GM12878 (cell line): Measurements from ENCODE around the gene ZNF436. TPM values are rescaled to one million over a fixed set of nuclear protein-coding genes. Genes with fewer than 3 reads are reported as not detected.
A peak's percentile ranks its signal among the peaks of the same experiment; 100 is the strongest.

Source experiments
- ATAC-seq: fragments of 200-7000 bp; cut with Tn5 transposase; 3 replicates; pipeline ENCODE4 v1.9.1; 2020; ENCODE audit warnings: mild to moderate bottlenecking, moderate library complexity
- BruUV-seq: library from RNA; stranded (reverse); fragments of 400-500 nt; replicated peaks from 2 replicates; lab custom pipeline; 2021; lab: Mats Ljungman, UMichigan
- CTCF ChIA-PET: fragments of 300-600 bp; sonication (Branson Sonifier 250); formaldehyde crosslinking; extraction: SDS; loops from one replicate; lab custom pipeline; 2021; ENCODE audit warnings: inconsistent platforms; lab: Yijun Ruan, JAX
- POLR2A ChIA-PET: fragments of 350-600 bp; formaldehyde crosslinking; extraction: SDS; loops from one replicate; lab custom pipeline; 2021; ENCODE audit warnings: inconsistent platforms; lab: Charles Lee
- RAD21 ChIA-PET: fragments of 300-600 bp; sonication (Branson Sonifier 250); formaldehyde crosslinking; loops from one replicate; lab custom pipeline; 2023; ENCODE audit warnings: antibody characterized with exemption; ENCODE audit not compliant: unreplicated experiment; lab: Charles Lee
- SMC1A ChIA-PET: fragments of 300-600 bp; sonication (Branson Sonifier 250); formaldehyde crosslinking; loops from one replicate; lab custom pipeline; 2023; ENCODE audit not compliant: unreplicated experiment, uncharacterized antibody; lab: Charles Lee
- DNase-seq: peaks from one replicate; pipeline ENCODE4 v3.0.0-alpha.2; 2011; ENCODE audit warnings: low read depth, low spot score
- FAIRE-seq: peaks from 3 replicates; lab custom pipeline; 2011; peaks lifted over from hg19 to GRCh38; lab: Jason Lieb, UNC
- H2AFZ ChIP-seq: 2 replicates; pipeline ENCODE4 v1.6.0; 2011; ENCODE audit warnings: low read depth, low read length, control low read depth; ENCODE audit not compliant: control insufficient read depth
- H3K27ac ChIP-seq: 2 replicates; pipeline ENCODE4 v1.5.1; 2011; ENCODE audit warnings: control low read depth; ENCODE audit not compliant: control insufficient read depth, insufficient read depth
- H3K27me3 ChIP-seq, 2 experiments: replicated peaks in 1 of 2; 2 replicates each; pipeline versions ENCODE4 v1.6.0 to v1.6.1; 2011; ENCODE audit warnings: low read length in 1 of 2; ENCODE audit not compliant: control insufficient read depth in 2 of 2, insufficient read depth in 2 of 2
- H3K36me3 ChIP-seq, 2 experiments: 2 replicates each; pipeline ENCODE4 v1.5.1; 2011; ENCODE audit warnings: low read length in 1 of 2; ENCODE audit not compliant: control insufficient read depth in 2 of 2, insufficient read depth in 2 of 2
- H3K4me1 ChIP-seq: 2 replicates; pipeline ENCODE4 v1.6.1; 2011; ENCODE audit warnings: mild to moderate bottlenecking, low read length, moderate library complexity, mixed read lengths; ENCODE audit not compliant: control insufficient read depth, insufficient read depth
- H3K4me2 ChIP-seq: 2 replicates; pipeline ENCODE4 v1.6.0; 2011; ENCODE audit warnings: control low read depth; ENCODE audit not compliant: control insufficient read depth, insufficient read depth
- H3K4me3 ChIP-seq: fragments of 200-600 bp; sonication (generic); 2 replicates; pipeline ENCODE4 v1.5.1; 2016
- H3K79me2 ChIP-seq: 2 replicates; pipeline ENCODE4 v1.6.0; 2011; ENCODE audit warnings: low read length; ENCODE audit not compliant: control insufficient read depth, insufficient read depth
- H3K9ac ChIP-seq: 2 replicates; pipeline ENCODE4 v1.8.0; 2011; ENCODE audit warnings: low read length, control low read depth, mixed read lengths; ENCODE audit not compliant: control insufficient read depth, insufficient read depth
- H3K9me3 ChIP-seq: replicated peaks from 3 replicates; pipeline ENCODE4 v1.5.1; 2011; ENCODE audit warnings: mild to moderate bottlenecking, low read length; ENCODE audit not compliant: control insufficient read depth, insufficient read depth
- H4K20me1 ChIP-seq: 2 replicates; pipeline ENCODE4 v1.6.0; 2011; ENCODE audit not compliant: control insufficient read depth, insufficient read depth
- CREB1 ChIP-seq: IDR thresholded peaks from 2 replicates; pipeline ENCODE4 v1.6.1; 2012; ENCODE audit warnings: low read depth, mild to moderate bottlenecking, inconsistent platforms
- CREM ChIP-seq: IDR thresholded peaks from 2 replicates; pipeline ENCODE4 v1.6.1; 2014; ENCODE audit warnings: antibody characterized with exemption, low read depth
- ESRRA ChIP-seq: IDR thresholded peaks from 2 replicates; pipeline ENCODE4 v1.6.1; 2012; ENCODE audit warnings: mild to moderate bottlenecking, low read length, improper control_type of control experiment
- GATAD2B ChIP-seq: fragments of 450-650 bp; conservative IDR thresholded peaks from 2 replicates; pipeline ENCODE4 v1.6.1; 2017; ENCODE audit warnings: low read depth, mild to moderate bottlenecking, moderate library complexity
- HCFC1 ChIP-seq: fragments of 150-350 bp; IDR thresholded peaks from 2 replicates; pipeline ENCODE4 v1.6.1; 2014; ENCODE audit warnings: low read length
- JUNB ChIP-seq: IDR thresholded peaks from 2 replicates; pipeline ENCODE4 v1.6.1; 2016; ENCODE audit warnings: antibody characterized with exemption, mild to moderate bottlenecking
- LARP7 ChIP-seq: fragments of 450-650 bp; IDR thresholded peaks from 2 replicates; pipeline ENCODE4 v1.6.1; 2017; ENCODE audit warnings: mild to moderate bottlenecking
- MXI1 ChIP-seq: fragments of 150-350 bp; IDR thresholded peaks from 2 replicates; pipeline ENCODE4 v1.6.1; 2011; ENCODE audit warnings: low read depth, mild to moderate bottlenecking, inconsistent platforms, low read length, improper control_type of control experiment
- NBN ChIP-seq: fragments of 450-650 bp; IDR thresholded peaks from 2 replicates; pipeline ENCODE4 v1.6.1; 2016
- NFYA ChIP-seq: IDR thresholded peaks from 2 replicates; pipeline ENCODE4 v1.6.1; 2011; ENCODE audit warnings: low read depth, mild to moderate bottlenecking, low read length, improper control_type of control experiment, borderline replicate concordance
- RUNX3 ChIP-seq: IDR thresholded peaks from 2 replicates; pipeline ENCODE4 v1.6.1; 2012; ENCODE audit warnings: low read length, inconsistent platforms
- SMARCA5 ChIP-seq: fragments of 450-650 bp; IDR thresholded peaks from 2 replicates; pipeline ENCODE4 v1.6.1; 2017; ENCODE audit warnings: mild to moderate bottlenecking
- SP1 ChIP-seq: IDR thresholded peaks from one replicate; pipeline ENCODE4 v1.6.1; 2011; ENCODE audit warnings: low read depth, low read length
- SREBF2 ChIP-seq: IDR thresholded peaks from 2 replicates; pipeline ENCODE4 v1.6.1; 2012; ENCODE audit warnings: mild to moderate bottlenecking, low read length
- SRF ChIP-seq, 2 experiments: IDR thresholded peaks; 2 replicates each; pipeline ENCODE4 v1.6.1; 2011; ENCODE audit warnings: low read depth in 2 of 2, low read length in 2 of 2, mild to moderate bottlenecking in 1 of 2, moderate library complexity in 1 of 2
- TAF1 ChIP-seq: IDR thresholded peaks from 2 replicates; pipeline ENCODE4 v1.6.1; 2011; ENCODE audit warnings: mild to moderate bottlenecking, low read depth, low read length, borderline replicate concordance
- TARDBP ChIP-seq: IDR thresholded peaks from 2 replicates; pipeline ENCODE4 v1.6.1; 2016; ENCODE audit warnings: borderline replicate concordance
- TBL1XR1 ChIP-seq: IDR thresholded peaks from 2 replicates; pipeline ENCODE4 v1.6.1; 2012; ENCODE audit warnings: low read depth, low read length, improper control_type of control experiment
- YBX1 ChIP-seq: fragments of 450-650 bp; IDR thresholded peaks from 2 replicates; pipeline ENCODE4 v1.6.1; 2016; ENCODE audit warnings: antibody characterized with exemption
- WGBS: methylation state at CpG from one replicate; pipeline ENCODE4 v1.1.6; 2016; ENCODE audit warnings: low lambda C conversion rate; ENCODE audit not compliant: insufficient replicate concordance, insufficient coverage; ENCODE audit errors: missing lambda C conversion rate; 5-methylcytosine and 5-hydroxymethylcytosine counted together
- in situ Hi-C: fragments of 300-500 bp; cut with MboI; formaldehyde crosslinking; loops from 9 replicates; pipeline ENCODE4 v1.14.3; 2018; ENCODE audit warnings: mixed read lengths
- intact Hi-C: fragments of 100-400 bp; cut with micrococcal nuclease; formaldehyde crosslinking; loops from one replicate; pipeline ENCODE4 v1.14.2; 2022; ENCODE audit not compliant: unreplicated experiment
- polyA plus RNA-seq, 11 experiments: library from polyadenylated mRNA; depleted of rRNA in 4 of 11; unstranded in 6 of 11; stranded (reverse) in 5 of 11; fragments of >200 nt; fragmentation: Nextera tagmentation in 4 of 11; fragmentation: Illumina TruSeq in 1 of 11; extraction: Ambion mirVana in 4 of 11; extraction: Trizol in 1 of 11; gene quantifications; 1 replicate in 1 of 11; 2 replicates in 10 of 11; pipeline versions ENCODE4 v1.2.1 to v1.2.3, GENCODE V29; 2011 to 2016; ENCODE audit warnings: inconsistent platforms in 2 of 11, missing spikeins in 2 of 11, low read depth in 1 of 11
- total RNA-seq, 4 experiments: library from RNA; depleted of rRNA in 3 of 4; stranded (reverse); fragments of >200 nt in 3 of 4; fragmentation: Illumina TruSeq in 1 of 4; extraction: Trizol in 1 of 4; gene quantifications; 2 replicates each; pipeline versions ENCODE4 v1.2.1 to v1.2.3, GENCODE V29; 2013 to 2021
- TF ChIP-seq, protein P1 (sequence below): fragments of 450-650 bp; IDR thresholded peaks from 2 replicates; pipeline ENCODE4 v1.6.1; 2017; ENCODE audit warnings: borderline replicate concordance

Gene ZNF436
- total and polyA plus RNA-seq, 10 of the 15 experiments (the other 5 are each of a cell fraction or from before 2014, with no cell fraction given): 0.85 to 4.7 (median 3.0) TPM

DNA sequence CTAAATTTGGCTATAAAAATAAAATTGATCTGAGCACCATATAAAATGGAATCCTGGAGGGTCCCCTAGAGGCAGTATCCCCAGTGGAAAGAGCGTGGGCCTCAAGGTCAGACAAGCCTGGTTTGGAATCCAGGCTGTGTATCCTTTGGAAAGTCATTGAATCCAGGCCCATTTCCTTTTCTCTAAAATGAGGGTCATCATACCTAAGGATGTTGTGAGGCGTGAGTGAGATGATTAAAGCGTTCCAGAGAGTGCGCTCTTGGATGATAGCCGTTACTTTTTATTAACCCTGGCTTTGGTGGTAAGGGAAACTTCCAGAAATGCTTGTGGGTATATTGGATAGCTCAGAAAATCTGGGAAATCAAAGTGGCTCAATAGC lies 683 bp upstream of the ZNF436 start (continued):
- TF ChIP-seq CREB1: no peak

GRCh38 chr1:23368562-23369334 lies 888 bp downstream of the ZNF436 start:
- no peaks in the 10 kb centered on the region for H3K27me3 ChIP-seq
- peaks cover 6% of the 10 kb centered on the region; the same call in 2 of the 3 replicates for H3K9me3 ChIP-seq
- ATAC-seq: peak; percentile 88
- in situ Hi-C loops: no loop called here
- H3K79me2 ChIP-seq: peaks cover 2% of the 10 kb centered on the region; the same call in 1 of the 2 replicates
- SMC1A ChIA-PET: interaction anchor here (0.7 to 3.7 kb wide), 5 partner anchors 11 to 129 kb away, joined by 3 to 17 read pairs (median 4); partner anchors contain the start of gene HNRNPR
- RAD21 ChIA-PET: interaction anchor here (0.6 to 5.0 kb wide), 7 partner anchors 24 to 128 kb away, joined by 3 to 34 read pairs (median 3); partner anchors contain the start of gene HNRNPR
- H3K4me1 ChIP-seq: no peaks in the 10 kb centered on the region
- no TSS peak for BruUV-seq
- H4K20me1 ChIP-seq: no peaks in the 10 kb centered on the region
- POLR2A ChIA-PET: interaction anchor here (0.5 to 4.3 kb wide), 10 partner anchors 11 to 224 kb away, joined by 3 to 68 read pairs (median 4); partner anchors contain the start of genes E2F2 and HNRNPR
- peak overlapping the region; percentile 74 for H3K27ac ChIP-seq
- H3K36me3 ChIP-seq: no peaks in the 10 kb centered on the region
- FAIRE-seq: no peak
- 1% methylated on average over 61 of the region's 61 CpGs for WGBS
- peak overlapping the region; percentile 93 for H2AFZ ChIP-seq
- intact Hi-C loops: loop anchor here (1.0 kb wide), 1 partner anchor 24 kb away; the partner anchor contains the start of gene HNRNPR
- DNase-seq: no peak
- H3K4me2 ChIP-seq: peak overlapping the region; percentile 88
- CTCF ChIA-PET: interaction anchor here (0.8 to 2.9 kb wide), 5 partner anchors 24 to 269 kb away, joined by 3 to 23 read pairs (median 7); partner anchors contain the start of gene HNRNPR
- peak overlapping the region; percentile 72 for H3K9ac ChIP-seq
- peak overlapping the region; percentile 87 for H3K4me3 ChIP-seq
- TF ChIP-seq RUNX3: peak; percentile 78
- peak; percentile 97 for TF ChIP-seq CREB1
- TF ChIP-seq, protein P1, sequence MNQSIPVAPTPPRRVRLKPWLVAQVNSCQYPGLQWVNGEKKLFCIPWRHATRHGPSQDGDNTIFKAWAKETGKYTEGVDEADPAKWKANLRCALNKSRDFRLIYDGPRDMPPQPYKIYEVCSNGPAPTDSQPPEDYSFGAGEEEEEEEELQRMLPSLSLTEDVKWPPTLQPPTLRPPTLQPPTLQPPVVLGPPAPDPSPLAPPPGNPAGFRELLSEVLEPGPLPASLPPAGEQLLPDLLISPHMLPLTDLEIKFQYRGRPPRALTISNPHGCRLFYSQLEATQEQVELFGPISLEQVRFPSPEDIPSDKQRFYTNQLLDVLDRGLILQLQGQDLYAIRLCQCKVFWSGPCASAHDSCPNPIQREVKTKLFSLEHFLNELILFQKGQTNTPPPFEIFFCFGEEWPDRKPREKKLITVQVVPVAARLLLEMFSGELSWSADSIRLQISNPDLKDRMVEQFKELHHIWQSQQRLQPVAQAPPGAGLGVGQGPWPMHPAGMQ: peak; percentile 29; the same call in 1 of the 2 replicates
- no peak for TF ChIP-seq SMARCA5
- TF ChIP-seq SP1: peak; percentile 63
- TF ChIP-seq ESRRA: 0 out of 2 replicates have a peak, but pooled peaks have one; percentile 33
- no peak for TF ChIP-seq JUNB
- TF ChIP-seq TBL1XR1: 0 out of 2 replicates have a peak, but pooled peaks have one; percentile 22
- peak; percentile 85 for TF ChIP-seq GATAD2B
- TF ChIP-seq HCFC1: peak; percentile 88
- TF ChIP-seq TAF1: peak; percentile 63; the same call in 1 of the 2 replicates
- TF ChIP-seq MXI1: peak; percentile 71
- peak; percentile 62; the same call in 1 of the 2 replicates for TF ChIP-seq NBN
- TF ChIP-seq LARP7: peak; percentile 67
- TF ChIP-seq YBX1: no peak
- no peak for TF ChIP-seq SREBF2
- TF ChIP-seq TARDBP: peak; percentile 93
- peak in 1 of 2 experiments; percentile 82; a peak in 2 of 4 replicates for TF ChIP-seq SRF (IDR thresholded peaks at IDR 0.05; ENCODE audit: low read depth in 2 of 2, low read length in 2 of 2)
- no peak for TF ChIP-seq NFYA
- TF ChIP-seq CREM: peak; percentile 97
